HG03520 (cell line): ENCODE results near the gene H3-3A.
"Not testable (repeated sequence)": the region's sequence is repeated elsewhere in the genome, so short reads cannot be mapped to it uniquely, and the experiment has no call there.

ENCODE experiments used
- ATAC-seq: cut with Tn5 transposase; IDR thresholded peaks from one replicate; pipeline ENCODE4 v1.9.1; 2021; ENCODE audit warnings: mild to moderate bottlenecking, moderate library complexity; ENCODE audit not compliant: unreplicated experiment

Gene H3-3A

GRCh38 chr1:226083302-226084101 is 21.0 kb downstream of the H3-3A start:
- peak; percentile 93 for ATAC-seq

DNA sequence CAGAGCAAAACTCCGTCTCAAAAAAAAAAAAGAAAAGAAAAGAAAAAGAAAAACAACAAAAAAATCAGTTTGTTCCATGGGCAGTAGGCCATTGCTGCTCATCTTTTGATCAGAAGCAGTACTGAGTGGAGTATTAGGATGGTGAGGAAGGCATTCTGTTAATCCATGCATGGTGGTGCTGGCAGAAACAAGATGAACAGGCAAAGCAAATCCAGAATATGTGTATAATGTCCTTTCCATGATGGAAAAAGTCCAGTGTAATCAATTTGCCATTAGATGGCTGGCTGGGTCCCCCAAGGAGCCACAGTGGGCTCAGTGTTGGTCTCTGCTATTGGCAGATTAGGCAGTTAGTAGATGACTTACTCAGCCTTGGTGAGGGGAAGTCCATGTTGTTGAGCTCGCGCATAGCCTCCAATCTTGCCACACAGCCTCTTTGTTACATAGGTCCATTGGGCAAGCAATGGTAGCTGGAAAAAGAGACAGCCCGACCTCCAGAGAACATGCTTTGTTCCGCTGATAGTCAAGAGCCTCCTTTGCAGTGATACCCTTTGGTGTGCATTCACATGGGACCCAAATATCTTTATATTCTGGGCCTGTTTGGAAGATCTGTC is 23.3 kb downstream of the H3-3A start:
- no peak for ATAC-seq

- ATAC-seq: no peak
Observed at GRCh38 chr1:226086776-226087175, 24.3 kb downstream of the H3-3A start.

- ATAC-seq: no peak
Observed at GRCh38 chr1:226091461-226091860, 28.9 kb downstream of the H3-3A start.

GRCh38 chr1:226092048-226092820 is 29.7 kb downstream of the H3-3A start:
- not testable (repeated sequence) for ATAC-seq

DNA sequence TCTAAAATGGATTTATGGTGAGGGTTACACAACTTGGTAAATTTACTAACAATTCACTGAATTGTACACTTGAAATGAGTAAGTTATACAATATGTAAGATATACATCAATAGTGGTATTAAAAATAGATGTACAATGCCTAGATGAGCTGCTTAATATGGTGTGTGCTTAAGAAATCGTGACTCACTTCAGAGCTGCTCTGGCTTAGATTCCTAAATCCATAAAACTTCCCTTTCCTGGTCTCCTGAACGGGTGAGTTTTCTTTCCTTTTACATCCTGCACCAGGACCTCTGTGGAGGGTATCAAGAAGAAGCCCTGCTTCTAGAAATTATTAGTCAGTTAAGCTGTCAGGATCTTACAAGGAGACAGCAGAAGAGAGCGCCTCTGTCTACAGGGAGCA is 30.4 kb downstream of the H3-3A start:
- ATAC-seq: no peak

DNA sequence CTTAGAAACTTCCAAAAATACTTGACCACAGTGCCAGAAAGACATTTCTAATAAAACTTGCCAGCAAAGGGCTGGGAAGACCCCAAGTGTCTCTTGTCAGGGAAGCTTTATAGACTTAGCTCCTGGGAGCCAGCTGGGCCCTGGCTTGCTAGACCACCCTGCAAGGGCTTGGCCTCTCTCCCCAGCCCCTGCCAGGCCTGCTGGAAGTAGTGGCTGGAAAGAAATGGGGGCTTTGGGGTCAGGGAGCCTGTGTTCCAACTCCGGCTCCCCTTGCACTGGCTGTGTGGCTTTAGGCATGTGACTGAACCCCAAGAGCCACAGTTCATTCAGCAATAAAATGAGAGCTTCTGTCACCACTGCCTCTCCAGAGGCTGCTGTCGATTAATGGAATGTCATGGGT is 31.1 kb downstream of the H3-3A start:
- ATAC-seq: no peak

DNA sequence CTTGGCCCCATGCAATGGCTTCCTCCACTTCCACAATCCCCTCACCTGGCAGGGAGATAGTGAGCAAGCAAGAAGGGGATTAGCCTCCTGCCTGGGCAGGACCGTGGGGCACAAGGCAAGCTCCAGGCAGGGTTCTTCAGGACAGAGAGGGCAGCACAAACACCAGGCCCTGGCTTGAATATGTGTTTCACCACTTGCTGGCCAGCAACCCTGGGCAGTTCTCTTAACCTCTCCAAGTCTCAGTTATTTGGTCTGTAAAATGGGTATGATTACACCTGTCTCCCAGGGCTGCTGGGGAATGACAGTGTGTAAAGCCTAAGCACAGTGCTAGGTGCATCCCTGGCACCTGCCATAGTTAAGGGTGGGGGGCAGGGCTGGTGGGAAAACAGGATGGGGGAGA is 31.9 kb downstream of the H3-3A start:
- no peak for ATAC-seq

DNA sequence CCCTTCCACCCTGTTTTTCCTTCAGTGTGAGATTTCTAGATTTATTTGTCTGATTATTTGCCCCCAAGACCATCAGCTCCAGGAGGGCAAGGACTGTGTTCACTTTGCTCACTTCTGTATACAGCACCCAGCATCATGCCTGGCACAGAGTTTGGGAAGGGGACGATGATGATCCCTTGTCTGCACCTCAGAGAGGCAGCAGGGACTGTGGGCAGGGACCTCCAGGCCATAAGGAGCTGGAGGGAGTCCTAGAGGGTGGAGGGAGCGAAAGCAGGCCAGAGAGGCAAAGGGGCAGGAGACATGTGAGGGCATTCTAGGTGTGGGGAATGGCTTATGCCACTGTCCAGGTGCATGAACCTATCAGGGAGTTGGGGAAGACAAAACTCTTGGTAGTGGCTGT is 32.8 kb downstream of the H3-3A start:
- no peak for ATAC-seq

DNA sequence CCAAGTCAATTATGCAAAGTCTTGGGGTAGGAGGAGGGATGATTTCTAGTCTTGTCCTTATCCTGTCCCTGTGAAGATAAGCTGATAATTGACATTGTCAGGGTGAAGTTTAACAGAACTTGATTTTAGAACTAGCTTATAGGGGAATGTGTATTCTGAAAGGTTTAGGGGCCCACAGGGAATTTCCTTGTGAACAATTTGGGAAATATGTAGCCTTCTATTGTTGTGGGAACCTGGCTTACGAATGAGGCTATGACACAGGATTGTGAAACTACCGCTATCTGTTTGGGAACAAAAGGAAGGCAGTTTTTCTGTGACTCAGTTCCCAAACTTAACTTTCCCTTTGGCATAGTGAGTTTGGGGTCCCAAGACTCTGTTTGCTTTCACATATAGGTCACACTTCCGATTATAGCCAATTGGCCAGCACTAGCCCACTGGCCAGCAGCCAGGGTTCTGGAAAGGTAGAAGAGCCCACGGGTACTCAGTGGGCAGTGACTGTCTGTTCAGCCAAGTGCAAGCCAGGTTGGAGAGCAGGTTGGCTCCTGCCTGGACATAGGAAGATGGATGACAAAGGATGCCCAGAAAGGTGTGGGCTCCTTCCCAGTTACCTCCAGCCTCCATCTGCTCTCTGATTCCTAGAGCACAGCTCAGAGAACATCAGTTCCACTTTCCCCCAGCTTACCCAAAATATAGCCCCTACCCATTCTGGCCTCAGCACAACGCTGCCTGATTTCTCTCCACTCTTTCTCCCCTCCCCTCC is 35.5 kb downstream of the H3-3A start:
- no peak for ATAC-seq

- no peak for ATAC-seq
Observed at GRCh38 chr1:226098870-226099835, 36.6 kb downstream of the H3-3A start.

DNA sequence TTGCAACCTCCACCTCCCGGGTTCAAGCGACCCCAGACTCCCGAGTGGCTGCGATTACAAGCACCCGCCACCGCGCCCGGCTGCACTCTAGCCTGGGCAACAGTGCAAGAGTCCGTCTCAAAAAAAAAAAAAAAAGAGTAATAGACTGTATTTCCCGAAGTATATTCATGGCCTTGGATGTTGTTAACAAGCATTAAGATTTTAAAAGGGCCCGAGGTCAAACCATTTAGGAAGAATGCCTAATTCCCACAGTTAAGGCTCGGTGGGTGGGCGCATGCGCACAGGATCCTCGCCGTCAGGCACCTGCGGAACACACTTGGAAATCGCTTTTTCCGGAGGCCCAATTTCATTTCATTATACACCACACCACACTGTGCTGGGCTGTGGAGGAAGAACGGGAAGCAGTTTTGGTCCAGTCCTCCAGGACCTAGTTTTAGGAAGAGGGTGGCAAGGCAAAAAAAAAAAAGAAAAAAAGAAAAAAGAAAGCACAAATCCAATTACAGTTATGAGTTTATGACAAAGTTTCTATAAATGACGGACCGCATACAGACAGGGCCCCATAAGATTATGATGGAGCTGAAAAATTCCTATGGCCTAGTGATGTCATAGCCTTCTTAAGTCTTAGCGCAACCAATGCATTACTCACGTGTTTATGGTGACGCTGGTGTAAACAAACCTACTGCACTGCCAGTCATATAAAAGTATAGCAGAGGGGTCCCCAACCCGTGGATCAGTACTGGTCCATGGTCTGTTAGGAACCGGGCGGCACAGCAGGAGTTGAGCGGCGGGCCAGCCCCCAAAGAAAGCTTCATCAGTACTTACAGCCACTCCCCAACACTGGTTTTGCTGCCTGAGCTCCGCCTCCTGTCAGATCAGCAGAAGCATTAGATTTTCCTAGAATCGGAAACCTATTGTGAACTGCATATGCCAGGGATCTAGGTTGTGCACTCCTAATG is 38.2 kb downstream of the H3-3A start:
- no peak for ATAC-seq

DNA sequence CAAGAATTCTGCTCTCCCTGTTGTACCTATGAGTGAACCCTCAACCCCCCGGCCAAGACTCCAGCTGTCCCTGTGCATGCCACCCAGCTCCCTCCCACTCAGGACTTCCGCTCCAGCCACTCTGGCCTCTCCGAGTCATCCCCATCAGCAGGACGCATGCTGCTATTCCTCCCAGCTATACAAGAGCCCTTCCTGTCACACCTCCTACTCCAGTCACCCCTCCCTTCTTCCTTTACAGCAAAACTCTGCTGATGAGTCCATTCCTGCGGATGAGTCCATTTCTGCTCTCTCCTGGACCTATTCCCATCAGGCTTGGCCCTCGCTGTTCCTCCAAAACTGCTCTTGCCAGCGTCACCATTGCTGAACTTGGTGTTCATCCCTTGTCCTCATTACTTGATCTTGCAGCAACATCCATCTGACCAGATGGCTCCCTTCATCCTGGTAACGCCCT is 42.2 kb downstream of the H3-3A start:
- ATAC-seq: no peak

DNA sequence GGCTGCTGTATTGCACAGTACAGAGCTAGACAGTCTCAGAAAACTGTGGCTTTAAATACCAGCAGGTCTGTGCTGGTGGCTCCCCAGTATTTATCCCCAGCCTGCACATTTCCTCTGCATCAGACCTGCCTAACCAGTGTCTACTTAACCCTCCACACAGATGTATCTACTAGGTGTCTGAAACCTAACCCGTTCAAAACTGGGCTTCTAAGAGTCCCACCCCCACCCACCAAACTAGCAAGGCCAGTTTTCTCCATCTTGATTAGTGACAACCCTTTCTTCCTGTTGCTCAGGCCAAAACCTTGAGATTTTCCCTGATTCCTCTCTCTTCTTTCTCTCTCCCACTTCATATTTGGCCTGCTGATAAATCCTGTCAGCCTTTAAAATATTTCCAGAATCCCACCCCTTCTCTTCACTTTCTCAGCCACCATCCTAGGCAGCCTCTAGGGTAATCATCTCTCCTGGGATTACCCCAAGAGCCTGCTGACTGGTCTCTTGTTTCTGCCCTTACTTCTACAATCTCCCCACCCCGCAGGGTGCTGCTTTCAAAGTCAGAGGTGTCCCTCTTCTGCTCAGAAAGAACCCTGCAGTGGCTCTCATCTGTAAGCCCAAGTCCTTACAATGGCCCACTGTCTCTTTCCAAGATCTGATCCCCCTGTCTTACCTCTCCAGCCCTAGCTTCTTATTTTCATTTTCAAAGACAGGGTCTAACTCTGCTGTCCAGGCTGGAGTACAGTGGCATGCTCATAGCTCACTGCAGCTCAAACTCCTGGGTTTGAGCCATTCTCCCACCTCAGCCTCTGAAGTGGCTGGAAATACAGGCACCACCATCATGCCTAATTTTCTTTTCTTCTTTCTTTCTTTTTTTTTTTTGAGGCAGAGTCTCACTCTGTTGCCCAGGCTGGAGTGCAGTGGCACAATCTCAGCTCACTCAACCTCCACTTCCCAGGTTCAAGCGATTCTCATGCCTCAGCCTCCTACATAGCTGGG is 45.2 kb downstream of the H3-3A start:
- ATAC-seq: no peak

GRCh38 chr1:226108935-226109828 is 46.7 kb downstream of the H3-3A start:
- no peak for ATAC-seq

DNA sequence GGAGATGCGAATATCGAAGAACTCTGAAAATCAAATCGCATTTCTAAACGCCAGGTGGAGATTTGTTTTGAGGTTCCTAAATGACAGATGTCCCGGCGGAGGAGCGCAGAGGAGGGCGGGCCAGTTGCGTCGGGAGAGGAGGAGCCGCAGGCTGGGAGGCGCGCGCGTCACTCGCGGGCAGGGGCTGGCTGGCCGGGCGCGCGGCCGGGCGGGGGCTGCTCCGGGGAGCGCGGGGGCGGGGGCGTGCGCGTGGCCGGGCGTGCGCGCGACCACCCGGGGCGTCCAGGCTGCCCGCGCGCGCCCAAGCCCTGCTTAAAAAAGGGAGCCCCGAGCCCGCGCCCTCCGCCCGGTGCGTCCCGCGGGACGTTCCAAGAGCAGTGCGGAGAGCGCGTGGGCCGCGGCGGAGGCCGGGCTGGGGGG is 47.3 kb downstream of the H3-3A start:
- peak; percentile 62 for ATAC-seq
